ENCODE measurements around the gene CA11. TPM values are rescaled to one million over a fixed set of nuclear protein-coding genes. Genes with fewer than 3 reads are reported as not detected.

Gene CA11
- total and polyA plus RNA-seq, 2 of the 8 experiments (the other 6 are each of a cell fraction or from before 2014, with no cell fraction given): 51.7 to 71.4 TPM

DNA sequence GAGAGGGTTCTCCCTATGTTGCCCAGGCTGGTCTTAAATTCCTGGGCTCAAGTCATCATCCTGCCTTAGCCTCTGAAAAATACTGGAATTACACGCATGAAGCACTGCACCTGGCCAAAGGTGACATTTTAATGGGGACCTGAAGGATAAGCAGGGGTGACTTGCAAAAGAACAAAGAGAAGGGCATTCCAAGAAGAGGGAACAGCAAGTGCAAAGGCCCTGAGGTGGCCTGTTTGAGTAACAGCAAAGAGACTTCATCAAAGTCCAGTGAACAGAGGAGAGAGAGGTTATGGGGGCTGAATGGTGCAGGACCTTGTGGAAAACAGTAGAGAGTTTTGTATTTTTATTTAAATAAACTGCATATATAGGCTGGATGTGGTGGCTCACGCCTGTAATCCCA lies 4.1 kb downstream of the CA11 start (continued):
- TF ChIP-seq, protein P1, sequence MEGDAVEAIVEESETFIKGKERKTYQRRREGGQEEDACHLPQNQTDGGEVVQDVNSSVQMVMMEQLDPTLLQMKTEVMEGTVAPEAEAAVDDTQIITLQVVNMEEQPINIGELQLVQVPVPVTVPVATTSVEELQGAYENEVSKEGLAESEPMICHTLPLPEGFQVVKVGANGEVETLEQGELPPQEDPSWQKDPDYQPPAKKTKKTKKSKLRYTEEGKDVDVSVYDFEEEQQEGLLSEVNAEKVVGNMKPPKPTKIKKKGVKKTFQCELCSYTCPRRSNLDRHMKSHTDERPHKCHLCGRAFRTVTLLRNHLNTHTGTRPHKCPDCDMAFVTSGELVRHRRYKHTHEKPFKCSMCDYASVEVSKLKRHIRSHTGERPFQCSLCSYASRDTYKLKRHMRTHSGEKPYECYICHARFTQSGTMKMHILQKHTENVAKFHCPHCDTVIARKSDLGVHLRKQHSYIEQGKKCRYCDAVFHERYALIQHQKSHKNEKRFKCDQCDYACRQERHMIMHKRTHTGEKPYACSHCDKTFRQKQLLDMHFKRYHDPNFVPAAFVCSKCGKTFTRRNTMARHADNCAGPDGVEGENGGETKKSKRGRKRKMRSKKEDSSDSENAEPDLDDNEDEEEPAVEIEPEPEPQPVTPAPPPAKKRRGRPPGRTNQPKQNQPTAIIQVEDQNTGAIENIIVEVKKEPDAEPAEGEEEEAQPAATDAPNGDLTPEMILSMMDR (IDR thresholded peaks at IDR 0.05; ENCODE audit: control extremely low read depth in 1 of 3, insufficient read depth in 1 of 3, low read depth in 1 of 3, low read length in 3 of 3): no peak
- no peak for TF ChIP-seq RAD21 (IDR thresholded peaks at IDR 0.05 in 1 of 2, conservative IDR thresholded peaks at IDR 0.05 in 1 of 2; ENCODE audit: low read depth in 2 of 2, low read length in 2 of 2)
- TF ChIP-seq BACH1 (IDR thresholded peaks at IDR 0.05; ENCODE audit: low read length): no peak
- no peak for TF ChIP-seq TEAD4 (IDR thresholded peaks at IDR 0.05; ENCODE audit: low read depth, low read length)
- TF ChIP-seq BCL11A (IDR thresholded peaks at IDR 0.05; ENCODE audit: low read depth in 2 of 2, low read length in 2 of 2): no peak

Data from H1 (cell line).